ENCODE measurements around the gene NADK2. TPM values are rescaled to one million over a fixed set of nuclear protein-coding genes. Genes with fewer than 3 reads are reported as not detected.

NADK2 gene
- total RNA-seq, 1 donor = 13.2 TPM

- DNase-seq (ENCODE audit: low read depth in 2 of 3, low spot score in 2 of 3) = no peak
These were observed 70.8 kb downstream of the NADK2 start for GRCh38 chr5:36170832-36171424.

DNA sequence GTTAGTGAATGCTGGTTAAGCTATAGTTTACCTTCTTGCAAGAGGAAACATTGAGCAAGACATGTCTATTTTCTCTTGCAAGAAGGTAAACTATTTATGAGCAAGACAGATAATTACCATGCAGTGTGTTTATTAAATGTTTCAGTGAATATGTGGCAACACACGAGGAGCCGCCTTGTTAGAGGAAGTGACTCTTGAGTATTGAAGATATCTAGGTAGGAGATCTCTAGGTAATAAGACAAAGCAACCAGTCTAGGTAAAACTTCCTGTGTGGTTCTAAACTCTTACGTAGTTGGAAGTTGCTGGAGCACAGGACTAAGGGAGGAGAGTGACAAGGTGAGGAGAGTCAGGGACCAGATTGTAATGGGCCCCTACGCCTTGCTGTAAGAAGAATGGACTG is 73.0 kb downstream of the NADK2 start:
- no peak for DNase-seq (ENCODE audit: low read depth in 2 of 3, low spot score in 2 of 3)

DNA sequence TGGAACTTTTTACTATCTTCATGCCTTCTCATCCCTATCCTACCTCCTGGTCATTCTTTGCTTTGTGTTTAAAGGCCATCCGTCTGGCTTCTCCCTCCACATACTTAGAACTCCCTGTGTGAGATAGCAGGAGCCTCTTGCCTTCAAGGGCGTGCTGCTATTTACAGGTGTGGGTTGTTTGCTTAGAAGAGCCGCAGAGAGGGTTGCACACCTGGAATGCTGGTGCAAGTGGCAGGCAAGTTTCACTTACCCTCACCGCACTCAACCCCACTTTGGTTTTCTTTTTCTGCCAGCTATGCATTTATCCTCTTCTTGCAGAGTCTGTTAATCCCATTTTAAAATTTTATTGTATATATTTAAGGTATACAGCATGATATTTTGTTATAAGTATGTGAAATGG is 77.3 kb downstream of the NADK2 start:
- DNase-seq (ENCODE audit: low read depth in 2 of 3, low spot score in 2 of 3) = no peak

DNA sequence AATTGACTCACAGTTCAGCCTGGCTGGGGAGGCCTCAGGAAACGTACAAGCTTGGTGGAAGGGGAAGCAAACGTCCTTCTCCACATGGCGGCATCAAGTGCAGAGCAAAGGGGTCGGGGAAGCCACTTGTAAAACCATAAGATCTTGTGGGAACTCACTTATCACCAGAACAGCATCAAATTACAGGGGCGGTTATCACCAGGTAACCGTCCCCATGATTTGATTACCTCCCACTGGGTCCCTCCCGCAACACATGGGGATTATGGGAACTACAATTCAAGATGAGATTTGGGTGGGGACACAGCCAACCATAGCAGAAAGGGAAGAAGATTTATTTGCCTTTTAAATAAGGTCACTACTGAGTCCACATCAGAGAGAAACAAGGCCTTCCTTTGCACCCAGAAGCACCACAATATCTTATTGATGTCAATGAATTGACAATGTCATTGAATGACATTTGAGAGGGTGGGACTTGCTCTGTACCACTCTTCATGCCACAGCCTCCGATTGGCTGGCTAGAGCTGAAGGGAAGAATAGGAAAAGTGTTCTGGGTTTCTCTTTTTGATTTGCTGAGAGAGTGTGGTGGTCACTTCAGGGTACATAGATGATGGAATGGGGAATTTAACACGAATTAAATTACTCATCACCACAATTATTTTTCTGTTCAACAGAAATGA is 78.8 kb downstream of the NADK2 start:
- DNase-seq (ENCODE audit: low read depth in 2 of 3, low spot score in 2 of 3) = no peak

DNA sequence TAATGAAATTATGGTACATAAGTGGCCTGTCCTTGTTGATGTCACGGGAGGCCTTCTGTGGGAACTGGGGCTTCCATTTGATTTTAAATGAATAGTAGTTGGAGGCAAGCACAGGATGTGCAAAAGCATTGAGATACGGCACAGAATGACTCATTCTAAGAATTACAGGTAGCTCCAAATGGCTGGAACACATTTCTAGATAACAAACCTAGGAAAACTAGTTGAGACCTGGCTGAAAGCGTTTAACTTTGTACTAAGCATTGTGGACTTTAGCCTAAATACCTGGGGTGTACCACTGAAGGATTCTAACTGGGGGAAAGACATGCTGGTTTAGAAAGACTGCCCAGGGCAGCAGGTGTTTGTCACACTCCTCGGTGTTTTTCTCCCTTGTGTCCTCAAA is 80.4 kb downstream of the NADK2 start:
- DNase-seq (ENCODE audit: low read depth in 2 of 3, low spot score in 2 of 3) = no peak

DNA sequence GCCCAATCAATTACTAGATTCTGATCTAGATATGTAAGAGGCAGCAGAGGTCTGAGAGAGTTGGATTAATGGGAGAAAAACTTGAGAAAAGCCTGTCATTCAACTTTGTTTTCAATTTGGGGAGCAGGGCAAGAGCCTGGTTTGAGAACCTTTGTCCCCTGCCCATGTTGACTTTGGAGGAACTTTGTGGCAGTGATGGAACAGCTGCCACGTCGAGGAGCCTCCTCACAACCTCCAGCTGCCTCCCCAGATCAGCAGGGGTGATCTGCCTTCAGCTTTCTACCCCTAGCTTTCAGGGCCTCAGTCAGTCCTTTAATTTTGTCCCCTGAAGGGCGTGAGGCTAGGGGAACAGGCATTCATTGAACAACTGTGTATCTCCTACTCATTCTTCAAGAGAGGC is 81.1 kb downstream of the NADK2 start:
- no peak for DNase-seq (ENCODE audit: low read depth in 2 of 3, low spot score in 2 of 3)

- DNase-seq (ENCODE audit: low read depth in 2 of 3, low spot score in 2 of 3) = peak in 2 of 3 donors; percentile 11 to 62
These were observed 83.6 kb downstream of the NADK2 start for GRCh38 chr5:36158144-36158543.

DNA sequence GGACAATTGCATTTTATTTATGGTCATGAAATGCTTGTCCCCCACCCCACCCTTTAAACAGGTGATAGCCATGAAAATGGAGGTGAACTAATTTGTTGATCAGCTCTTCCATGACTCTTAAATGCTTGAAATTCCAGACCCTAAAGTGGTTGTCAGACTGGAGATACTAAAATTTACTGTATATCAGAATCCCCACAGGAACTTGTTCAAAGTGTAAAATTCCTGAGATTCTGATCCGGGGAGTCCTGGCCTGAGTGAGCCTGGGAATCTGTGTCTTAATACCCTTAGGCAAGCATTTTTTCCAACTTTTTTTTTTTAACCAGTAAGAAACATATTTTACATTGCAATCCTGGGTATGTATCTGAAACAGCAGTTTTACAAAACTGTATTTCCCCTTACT is 85.1 kb downstream of the NADK2 start:
- DNase-seq (ENCODE audit: low read depth in 2 of 3, low spot score in 2 of 3) = no peak

DNA sequence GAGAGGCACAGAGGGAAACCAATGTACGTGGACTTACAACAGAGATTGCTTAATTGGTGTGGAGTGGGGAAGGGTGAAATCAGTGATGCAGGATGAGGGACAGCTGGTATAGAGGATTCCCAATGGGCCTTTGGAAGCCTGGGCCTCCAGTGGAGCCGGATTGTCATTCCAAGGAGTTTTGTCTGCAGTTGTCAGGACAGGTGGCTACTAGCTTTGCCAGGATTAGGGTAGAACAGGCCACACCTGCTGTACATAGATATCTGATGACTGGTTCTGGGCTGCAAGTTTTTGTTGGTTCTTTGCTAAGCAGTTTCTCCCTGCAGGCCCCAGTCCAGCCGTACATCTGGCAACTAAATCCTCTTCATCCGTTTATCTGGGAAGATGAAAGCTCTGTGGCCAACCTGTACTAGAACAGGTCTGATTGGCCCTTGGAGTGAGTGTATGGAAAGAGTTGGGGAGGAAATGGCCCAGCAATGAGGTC is 85.6 kb downstream of the NADK2 start:
- DNase-seq (ENCODE audit: low read depth in 2 of 3, low spot score in 2 of 3) = no peak

- no peak for DNase-seq (ENCODE audit: low read depth in 2 of 3, low spot score in 2 of 3)
These were observed 86.4 kb downstream of the NADK2 start for GRCh38 chr5:36155291-36155690.

DNA sequence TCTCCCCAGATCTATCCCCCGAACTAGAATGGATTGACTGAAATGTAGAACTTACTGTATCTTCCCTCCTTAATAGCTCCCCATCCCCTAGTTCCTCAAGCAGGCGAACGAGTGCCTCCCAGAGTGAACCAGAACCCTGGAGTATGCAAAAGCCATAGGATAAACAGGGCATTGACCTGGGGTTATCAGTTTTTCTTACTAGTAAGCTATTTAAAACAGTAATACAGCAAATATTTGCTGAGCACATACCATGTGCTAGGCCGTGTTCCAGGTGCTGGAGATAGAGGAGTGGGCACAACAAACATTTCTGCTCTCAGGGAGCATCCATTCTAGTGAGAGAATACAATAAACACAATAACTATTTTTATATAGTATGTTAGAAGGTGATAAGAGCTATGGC is 88.0 kb downstream of the NADK2 start:
- no peak for DNase-seq (ENCODE audit: low read depth in 2 of 3, low spot score in 2 of 3)

GRCh38 chr5:36153298-36153677 is 88.4 kb downstream of the NADK2 start:
- DNase-seq (ENCODE audit: low read depth in 2 of 3, low spot score in 2 of 3) = no peak

GRCh38 chr5:36152324-36153297 is 89.1 kb downstream of the NADK2 start:
- peak in 1 of 3 donors; percentile 3 for DNase-seq (ENCODE audit: low read depth in 2 of 3, low spot score in 2 of 3)

DNA sequence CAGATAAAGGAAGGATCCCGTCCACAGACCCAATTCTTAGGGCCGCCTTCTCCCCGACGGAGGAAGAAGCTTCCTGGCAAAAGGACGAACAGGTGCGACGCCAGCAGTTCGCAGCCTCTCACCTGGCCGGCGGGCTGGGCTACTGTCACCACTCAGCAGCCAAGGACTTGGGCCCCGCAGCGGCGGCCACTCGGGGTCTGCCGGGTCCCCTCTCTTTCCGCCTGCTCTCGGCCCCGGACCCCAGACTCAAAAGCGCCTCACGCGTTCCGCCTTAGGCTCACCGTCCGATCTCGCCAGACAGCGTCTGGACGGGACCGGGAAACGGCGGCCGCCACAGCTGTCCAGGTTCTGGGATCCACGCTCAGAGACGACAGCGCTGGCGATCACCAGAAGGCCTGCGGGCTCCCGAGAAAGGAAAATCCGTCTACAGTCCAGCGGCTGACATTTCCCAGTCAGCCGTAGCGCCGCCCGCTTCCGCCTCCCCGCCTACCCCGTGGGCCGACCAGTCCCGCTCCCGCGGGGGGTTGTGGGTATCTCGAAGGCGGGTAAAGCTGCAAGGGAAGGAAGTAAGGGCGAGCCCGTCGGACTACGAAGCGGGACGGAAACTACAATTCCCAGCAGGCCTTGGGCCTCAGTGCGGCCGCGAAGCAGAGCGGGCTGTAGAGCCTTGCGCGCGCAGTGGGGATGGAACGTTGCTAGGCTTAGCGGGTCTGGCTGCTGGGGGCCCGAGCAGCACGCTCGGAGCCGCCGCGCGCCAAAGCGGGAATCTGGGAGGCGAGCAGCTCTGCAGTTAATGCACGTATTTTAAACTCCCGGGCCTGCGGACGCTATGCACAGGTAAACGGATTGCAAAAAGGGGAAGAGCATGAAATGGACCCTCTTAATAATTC is 90.0 kb downstream of the NADK2 start, which contains the start of the genes LMBRD2 and SKP2:
LMBRD2 (minus strand) TSS at position 454 of the 890 bp plus-strand sequence. CDS start 8,538 bp downstream, outside the sequence.
SKP2 (plus strand) TSS at position 678 of the 890 bp plus-strand sequence; CDS start at position 830, 152 bp downstream.
- peak; percentile 86 to 98 (median 98) for DNase-seq (ENCODE audit: low read depth in 2 of 3, low spot score in 2 of 3)

- DNase-seq (ENCODE audit: low read depth in 2 of 3, low spot score in 2 of 3) = peak in 2 of 3 donors; percentile 62 to 71
These were observed 90.9 kb downstream of the NADK2 start for GRCh38 chr5:36150676-36151433.

- DNase-seq (ENCODE audit: low read depth in 2 of 3, low spot score in 2 of 3) = no peak
These were observed 94.0 kb downstream of the NADK2 start for GRCh38 chr5:36147681-36148080.

DNA sequence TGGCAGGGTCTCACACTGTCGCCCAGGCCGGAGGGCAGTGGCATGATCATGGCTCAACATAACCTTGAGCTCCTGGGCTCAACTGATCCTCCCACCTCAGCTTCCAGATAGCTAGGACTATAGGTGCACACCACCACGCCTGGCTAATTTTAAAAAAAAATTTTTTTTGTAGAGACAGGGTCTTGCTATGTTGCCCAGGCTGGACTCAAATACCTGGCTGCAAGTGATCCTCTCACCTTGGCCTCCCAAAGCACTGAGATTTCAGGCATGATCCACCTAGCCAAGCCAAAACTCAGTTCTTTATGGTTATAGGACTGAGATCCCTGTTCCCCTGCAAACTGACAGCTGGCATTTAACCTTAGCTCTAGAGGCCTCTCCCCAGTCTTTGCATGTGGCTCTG is 95.3 kb downstream of the NADK2 start:
- no peak for DNase-seq (ENCODE audit: low read depth in 2 of 3, low spot score in 2 of 3)

DNA sequence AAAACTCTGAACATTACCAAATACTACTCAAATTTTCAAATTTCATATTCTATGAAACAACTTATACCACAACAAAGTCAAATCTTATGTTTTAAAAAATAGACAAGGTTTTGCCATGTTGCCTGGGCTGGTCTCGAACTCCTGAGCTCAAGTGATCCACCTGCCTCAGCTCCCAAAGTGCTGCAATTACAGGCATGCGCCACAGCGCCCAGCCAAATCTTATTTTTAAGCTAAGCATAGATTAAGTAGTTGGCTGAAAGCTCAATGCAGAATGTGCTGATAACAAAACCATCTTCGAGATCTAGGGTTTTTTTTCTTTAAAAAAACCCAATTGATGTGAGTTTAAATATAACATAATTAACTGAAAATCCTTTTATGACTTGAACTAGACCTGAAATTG is 96.4 kb downstream of the NADK2 start:
- no peak for DNase-seq (ENCODE audit: low read depth in 2 of 3, low spot score in 2 of 3)

Measured in hematopoietic multipotent progenitor cell (in vitro differentiated cells).